IPS-20b (cell line): ENCODE data around the gene IMMP2L.

Experiments used
- H3K27ac ChIP-seq: one replicate; pipeline ENCODE4 v1.5.1; 2013; ENCODE audit warnings: low read length
- H3K27me3 ChIP-seq: 2 replicates; pipeline ENCODE4 v1.6.1; 2013; ENCODE audit warnings: mild to moderate bottlenecking, low read length, inconsistent platforms; ENCODE audit not compliant: insufficient read depth
- H3K36me3 ChIP-seq: 2 replicates; pipeline ENCODE4 v1.6.1; 2013; ENCODE audit warnings: low read depth, mild to moderate bottlenecking, inconsistent platforms, low read length, moderate library complexity; ENCODE audit not compliant: insufficient read depth
- H3K4me1 ChIP-seq: 2 replicates; pipeline ENCODE4 v1.6.1; 2013; ENCODE audit warnings: mild to moderate bottlenecking, control low read depth, inconsistent platforms, low read length, moderate library complexity; ENCODE audit not compliant: insufficient read depth
- H3K4me3 ChIP-seq: 2 replicates; pipeline ENCODE4 v1.5.1; 2013; ENCODE audit warnings: mild to moderate bottlenecking, low read length, inconsistent platforms
- H3K9ac ChIP-seq: 2 replicates; pipeline ENCODE4 v1.6.1; 2013; ENCODE audit warnings: low read depth, mild to moderate bottlenecking, inconsistent platforms, low read length, moderate library complexity
- H3K9me3 ChIP-seq: 2 replicates; pipeline ENCODE4 v1.6.1; 2013; ENCODE audit warnings: mild to moderate bottlenecking, low read depth, low read length, inconsistent platforms; ENCODE audit not compliant: insufficient read depth

IMMP2L gene

DNA sequence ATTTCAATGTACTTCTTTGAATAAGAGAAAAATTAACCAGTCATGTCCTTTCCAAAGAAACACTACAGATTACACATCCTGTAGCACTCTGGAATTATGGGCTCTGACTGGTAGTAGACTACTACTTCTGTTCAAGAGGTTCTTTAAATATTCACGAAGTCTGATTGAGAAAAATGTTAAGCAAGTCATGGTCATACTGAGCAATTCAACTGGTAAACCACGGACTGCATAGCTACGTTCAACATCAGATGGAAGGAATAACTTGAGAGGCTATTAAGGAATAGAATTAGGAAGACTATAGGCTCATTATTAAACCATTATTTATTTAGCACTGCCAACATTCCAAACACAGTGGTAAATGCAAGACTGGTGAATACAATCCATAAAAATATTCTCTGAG lies 160.8 kb downstream of the IMMP2L start:
- Histone ChIP-seq H3K9ac (no peak overlapping the region), H3K27ac (no peak overlapping the region), H3K27me3 (no peaks in the 10 kb centered on the region), H3K4me3 (no peak overlapping the region), H3K9me3 (no peaks in the 10 kb centered on the region), H3K36me3 (no peaks in the 10 kb centered on the region), H3K4me1 (no peaks in the 10 kb centered on the region)

DNA sequence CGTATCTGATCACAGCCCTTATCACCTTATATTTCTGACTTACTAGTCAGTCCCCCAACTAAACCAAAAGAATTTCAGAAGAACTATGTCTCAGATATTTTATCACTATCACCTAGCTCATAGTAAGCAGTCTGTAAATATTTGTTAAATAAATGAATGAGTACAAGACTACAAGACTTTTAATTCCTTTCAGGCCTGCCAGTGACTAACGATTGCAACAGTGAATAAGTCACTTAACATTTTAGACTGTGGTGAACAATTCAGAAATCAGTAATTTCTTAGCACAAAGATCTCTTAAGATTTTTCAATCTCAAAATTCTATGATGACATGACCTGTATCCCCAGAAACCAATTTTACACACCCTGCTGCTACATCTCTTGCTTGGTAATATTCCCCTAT lies 162.2 kb downstream of the IMMP2L start:
- Histone ChIP-seq H3K36me3 (no peaks in the 10 kb centered on the region), H3K4me3 (no peak overlapping the region), H3K9me3 (no peaks in the 10 kb centered on the region), H3K27ac (no peak overlapping the region), H3K9ac (no peak overlapping the region), H3K4me1 (no peaks in the 10 kb centered on the region), H3K27me3 (no peaks in the 10 kb centered on the region)

DNA sequence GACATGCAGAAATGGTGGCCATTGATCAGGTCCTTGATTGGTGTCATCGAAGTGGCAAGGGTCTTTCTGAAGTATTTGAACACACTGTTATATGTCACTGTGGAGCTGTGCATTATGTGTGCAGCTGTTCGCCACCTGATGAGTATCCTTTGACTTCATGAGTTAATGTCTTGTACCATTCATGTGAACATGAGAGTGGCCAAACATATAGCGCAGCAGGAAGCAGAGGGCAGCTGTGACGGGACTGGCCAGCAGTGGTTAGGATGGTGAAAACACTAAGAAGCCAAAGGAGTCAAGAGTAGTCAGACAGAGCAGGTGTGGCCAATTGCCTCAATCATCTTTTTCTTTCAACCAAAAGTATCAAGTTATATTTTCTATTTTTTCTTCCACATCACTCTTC lies 167.4 kb downstream of the IMMP2L start:
- H3K9me3 ChIP-seq = no peaks in the 10 kb centered on the region
- H3K9ac ChIP-seq = no peak overlapping the region
- H3K4me1 ChIP-seq = peaks cover 2% of the 10 kb centered on the region; the same call in 1 of the 2 replicates
- no peaks in the 10 kb centered on the region for H3K36me3 ChIP-seq
- no peaks in the 10 kb centered on the region for H3K27me3 ChIP-seq
- no peak overlapping the region for H3K27ac ChIP-seq
- no peak overlapping the region for H3K4me3 ChIP-seq

DNA sequence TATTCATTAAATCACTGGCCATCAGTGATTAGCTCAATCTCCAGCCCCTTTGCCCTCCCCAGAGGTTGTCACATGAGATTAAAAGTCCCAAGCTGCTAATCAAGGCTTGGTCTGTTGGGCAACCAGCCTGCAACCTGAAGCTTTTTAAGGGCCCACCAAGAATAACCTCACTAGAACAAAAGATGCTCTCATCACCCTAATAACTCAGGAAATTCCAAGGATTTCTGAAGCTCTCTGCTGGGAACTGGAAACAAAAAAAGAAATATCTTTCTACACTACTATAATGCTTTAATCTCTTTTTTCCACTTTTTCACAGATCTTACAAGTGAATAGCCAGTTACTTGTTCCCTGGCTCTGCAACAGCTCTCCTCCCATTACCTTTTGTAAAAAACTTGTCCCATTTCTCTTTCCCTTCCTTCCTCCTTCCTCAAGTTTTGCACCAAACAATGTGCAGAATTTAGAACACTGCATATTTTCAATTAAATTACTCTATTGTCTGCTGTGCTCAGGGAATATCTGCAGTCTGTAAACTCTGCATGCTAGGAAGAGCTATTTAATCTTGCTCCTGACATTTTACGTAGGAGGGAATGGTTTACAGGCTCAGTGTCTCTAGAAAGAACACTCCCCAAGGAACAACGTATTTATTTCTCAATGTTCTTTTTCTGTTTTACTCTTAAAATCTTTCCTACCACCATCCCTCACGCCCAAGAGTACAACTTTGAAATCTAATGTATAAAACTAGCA lies 169.1 kb downstream of the IMMP2L start:
- Histone ChIP-seq H3K9me3 (no peaks in the 10 kb centered on the region), H3K4me3 (no peak overlapping the region), H3K27me3 (no peaks in the 10 kb centered on the region), H3K27ac (no peak overlapping the region), H3K36me3 (no peaks in the 10 kb centered on the region), H3K9ac (no peak overlapping the region), H3K4me1 (peaks cover 2% of the 10 kb centered on the region; the same call in 1 of the 2 replicates)

DNA sequence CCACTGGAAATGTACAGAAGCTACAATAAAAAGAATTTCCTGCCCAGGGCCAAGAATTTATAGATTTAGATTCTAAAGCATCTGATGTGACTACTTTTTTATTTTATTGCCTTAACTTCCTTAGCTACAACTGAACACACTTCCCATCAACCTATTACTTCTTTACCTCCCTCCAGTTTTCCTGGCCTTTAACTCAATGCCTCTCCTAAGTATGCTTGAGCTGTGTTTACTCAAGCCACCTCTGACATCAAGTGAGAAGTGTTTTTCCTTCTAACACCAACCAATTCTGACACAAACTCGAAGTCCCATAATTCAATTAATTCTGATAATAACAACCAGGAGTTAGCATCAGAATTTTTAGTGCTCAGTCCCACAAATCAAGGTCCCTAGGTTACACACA lies 170.0 kb downstream of the IMMP2L start:
- Histone ChIP-seq H3K4me1 (peaks cover 2% of the 10 kb centered on the region; the same call in 1 of the 2 replicates), H3K4me3 (no peak overlapping the region), H3K27ac (no peak overlapping the region), H3K27me3 (no peaks in the 10 kb centered on the region), H3K36me3 (no peaks in the 10 kb centered on the region), H3K9ac (no peak overlapping the region), H3K9me3 (no peaks in the 10 kb centered on the region)

DNA sequence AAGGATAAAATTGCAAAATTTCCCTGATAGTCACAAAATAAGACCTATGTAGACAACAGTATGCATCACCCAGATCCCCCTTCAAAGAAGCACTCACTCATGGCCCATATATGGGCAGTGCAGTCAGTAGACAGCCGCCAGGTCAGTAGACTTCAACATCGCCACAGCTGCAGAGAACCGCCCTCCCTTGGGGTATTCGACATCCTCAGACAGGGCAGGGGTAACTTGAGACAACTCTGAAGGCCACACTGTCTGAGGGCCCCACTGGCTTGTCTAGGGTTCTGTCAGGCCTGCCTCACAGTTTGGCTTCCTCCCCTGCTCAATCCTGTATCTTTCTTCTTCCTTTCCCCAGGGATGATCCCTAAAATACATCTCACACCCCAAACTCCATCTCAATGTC lies 172.3 kb downstream of the IMMP2L start:
- Histone ChIP-seq H3K9me3 (no peaks in the 10 kb centered on the region), H3K36me3 (no peaks in the 10 kb centered on the region), H3K9ac (no peak overlapping the region), H3K27ac (no peak overlapping the region), H3K27me3 (no peaks in the 10 kb centered on the region), H3K4me1 (peaks cover 2% of the 10 kb centered on the region; the same call in 1 of the 2 replicates), H3K4me3 (no peak overlapping the region)

DNA sequence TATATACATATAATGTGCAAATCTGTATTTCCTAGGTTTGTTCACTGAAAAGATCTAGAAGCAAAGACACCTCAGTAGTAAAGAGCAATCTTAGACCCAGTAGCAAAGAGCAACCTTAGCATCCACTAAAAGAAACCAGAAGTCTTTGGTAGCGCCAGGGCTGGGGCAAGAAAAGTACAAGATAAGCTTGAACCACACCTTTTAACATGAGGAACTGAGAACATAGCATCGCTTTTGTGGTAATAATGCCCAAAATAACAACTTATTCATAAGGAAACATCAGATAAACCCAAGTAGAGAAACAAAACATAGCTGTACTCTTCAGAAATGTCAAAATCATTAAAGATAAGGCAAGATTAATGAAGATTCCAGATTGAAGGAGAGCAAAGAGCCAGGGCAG lies 173.4 kb downstream of the IMMP2L start:
- Histone ChIP-seq H3K9ac (no peak overlapping the region), H3K4me3 (no peak overlapping the region), H3K4me1 (peaks cover 2% of the 10 kb centered on the region; the same call in 1 of the 2 replicates), H3K27me3 (no peaks in the 10 kb centered on the region), H3K36me3 (no peaks in the 10 kb centered on the region), H3K9me3 (no peaks in the 10 kb centered on the region), H3K27ac (no peak overlapping the region)

DNA sequence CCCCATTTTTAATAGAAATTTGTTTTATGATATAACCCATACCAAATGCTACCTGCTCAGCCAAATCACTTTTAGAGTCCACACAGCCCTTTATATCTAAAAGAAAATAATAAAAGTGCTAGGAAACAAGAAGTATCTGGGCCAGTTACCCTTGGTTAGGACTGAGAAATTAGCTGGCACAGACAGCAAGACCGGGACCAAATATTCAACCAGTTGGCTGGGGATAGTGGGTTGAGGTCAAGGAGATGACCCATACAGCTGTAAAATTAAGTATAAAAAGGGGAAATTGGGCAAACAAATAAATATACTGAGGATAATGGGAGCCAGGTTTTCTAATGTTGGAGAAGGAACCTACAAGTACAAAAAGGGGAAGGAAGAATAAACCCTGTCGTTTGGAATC lies 174.3 kb downstream of the IMMP2L start:
- Histone ChIP-seq H3K27ac (no peak overlapping the region), H3K4me3 (no peak overlapping the region), H3K4me1 (no peaks in the 10 kb centered on the region; the same call in 1 of the 2 replicates), H3K9ac (no peak overlapping the region), H3K9me3 (no peaks in the 10 kb centered on the region), H3K27me3 (no peaks in the 10 kb centered on the region), H3K36me3 (no peaks in the 10 kb centered on the region)

DNA sequence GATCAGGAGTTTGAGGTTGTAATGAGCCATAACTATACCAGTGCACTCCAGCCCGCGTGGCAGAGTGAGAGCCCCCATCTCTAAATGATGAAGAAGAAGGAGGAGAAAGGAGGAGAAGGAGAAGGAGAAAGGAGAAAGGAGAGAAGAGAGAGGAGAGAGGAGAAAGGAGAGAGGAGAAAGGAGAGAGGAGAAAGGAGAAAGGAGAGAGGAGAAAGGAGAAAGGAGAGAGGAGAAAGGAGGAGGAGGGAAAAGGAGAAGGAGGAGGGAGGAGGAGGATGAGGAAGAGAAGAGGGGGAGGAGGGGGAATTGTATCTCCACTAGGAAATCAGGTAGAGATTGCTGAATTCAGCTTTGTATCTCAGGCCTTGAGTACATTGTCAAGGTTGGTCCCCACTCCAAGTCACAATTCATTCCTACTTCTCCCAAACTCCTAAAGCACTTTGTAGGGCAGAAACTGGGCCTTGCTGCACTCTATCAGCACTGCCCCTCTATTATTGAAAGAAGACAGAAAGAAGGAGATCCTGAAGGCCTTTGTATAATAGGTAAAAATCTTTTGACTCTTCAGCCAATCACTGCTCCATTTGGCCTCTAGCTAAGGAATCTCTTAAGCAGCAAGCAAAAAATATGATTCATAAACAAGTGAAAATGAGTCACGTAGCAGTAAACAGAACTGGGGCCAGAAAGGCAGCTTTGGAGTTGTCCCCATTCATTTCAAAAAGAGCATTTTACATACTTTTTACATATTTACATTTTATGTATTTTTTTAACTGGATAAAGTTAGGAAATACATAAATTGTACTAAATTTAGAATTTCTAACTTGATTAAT lies 178.0 kb downstream of the IMMP2L start:
- Histone ChIP-seq H3K4me3 (no peak overlapping the region), H3K9ac (no peak overlapping the region), H3K4me1 (no peaks in the 10 kb centered on the region), H3K27me3 (no peaks in the 10 kb centered on the region), H3K36me3 (no peaks in the 10 kb centered on the region), H3K9me3 (no peaks in the 10 kb centered on the region), H3K27ac (no peak overlapping the region)

DNA sequence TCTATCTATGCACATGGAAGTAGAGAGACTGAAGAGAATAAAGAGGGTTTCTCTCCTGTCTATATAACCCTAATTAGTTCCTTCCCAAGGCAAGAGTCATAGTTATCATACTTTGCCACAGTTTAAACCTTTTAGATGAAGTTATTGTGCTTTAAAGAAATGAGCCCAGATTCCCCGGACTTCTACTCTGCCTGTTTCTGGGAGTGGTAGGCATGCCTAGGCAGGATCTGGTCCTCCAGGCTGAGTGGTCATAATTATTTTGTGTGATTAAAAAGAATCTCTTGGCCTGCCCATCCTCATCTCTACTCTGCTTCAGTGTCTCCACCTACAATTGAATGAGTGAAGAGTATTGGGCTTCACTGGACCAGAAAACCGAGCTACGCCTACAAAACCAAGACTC lies 179.2 kb downstream of the IMMP2L start:
- Histone ChIP-seq H3K4me1 (no peaks in the 10 kb centered on the region), H3K36me3 (no peaks in the 10 kb centered on the region), H3K9ac (no peak overlapping the region), H3K9me3 (no peaks in the 10 kb centered on the region), H3K4me3 (no peak overlapping the region), H3K27me3 (no peaks in the 10 kb centered on the region), H3K27ac (no peak overlapping the region)

DNA sequence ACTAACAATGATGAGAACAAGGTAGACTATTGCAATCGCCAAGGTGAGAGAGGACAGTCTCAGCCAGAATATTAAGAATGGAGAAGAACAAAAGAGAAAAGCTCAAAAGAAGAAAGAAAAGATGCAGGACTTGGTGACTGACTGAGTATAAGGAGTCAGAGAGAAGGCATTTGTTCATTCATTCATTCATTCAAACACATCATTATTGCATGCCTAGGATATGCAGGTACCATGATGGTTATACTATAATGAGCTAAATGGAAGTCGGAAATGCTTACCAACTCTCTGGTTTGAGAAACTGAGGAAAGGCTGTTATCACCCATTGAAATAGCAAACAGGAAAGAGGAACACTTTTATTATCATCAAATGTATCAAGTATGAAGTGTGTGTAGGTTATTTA lies 180.7 kb downstream of the IMMP2L start:
- Histone ChIP-seq H3K9ac (no peak overlapping the region), H3K36me3 (no peaks in the 10 kb centered on the region), H3K4me3 (no peak overlapping the region), H3K4me1 (no peaks in the 10 kb centered on the region), H3K27me3 (no peaks in the 10 kb centered on the region), H3K27ac (no peak overlapping the region), H3K9me3 (no peaks in the 10 kb centered on the region)

DNA sequence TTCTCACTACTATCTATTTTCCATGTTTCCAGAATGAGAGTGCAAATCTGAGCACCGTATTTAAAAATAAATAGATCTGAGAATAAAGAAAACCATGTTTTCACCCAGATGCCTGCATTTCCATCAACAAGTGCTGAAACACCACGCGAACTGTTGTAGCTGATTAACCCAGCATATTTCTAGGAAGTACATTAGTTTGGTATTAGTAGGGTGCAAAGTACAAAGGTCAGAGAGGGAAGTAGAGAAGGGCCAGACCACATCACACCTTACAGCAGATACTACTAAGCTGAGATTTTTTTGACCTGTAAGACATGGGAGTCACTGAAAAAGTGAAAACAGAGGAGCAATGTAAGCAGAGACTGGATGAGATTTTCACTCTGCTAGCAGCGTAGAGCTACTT lies 181.3 kb downstream of the IMMP2L start:
- no peaks in the 10 kb centered on the region for H3K27me3 ChIP-seq
- no peaks in the 10 kb centered on the region for H3K4me1 ChIP-seq
- no peak overlapping the region for H3K4me3 ChIP-seq
- H3K9me3 ChIP-seq = no peaks in the 10 kb centered on the region
- H3K27ac ChIP-seq = no peak overlapping the region
- H3K36me3 ChIP-seq = no peaks in the 10 kb centered on the region
- H3K9ac ChIP-seq = no peak overlapping the region
